ENCODE measurements around the gene AK8. TPM values are rescaled to one million over a fixed set of nuclear protein-coding genes. Genes with fewer than 3 reads are reported as not detected.
A peak's percentile ranks its signal among the peaks of the same experiment; 100 is the strongest.

The AK8 gene
- total and polyA plus RNA-seq, 2 of the 4 experiments (the other 2 are of a cell fraction) = under 0.01 to 0.09 TPM

- ChIA-PET POLR2A (ENCODE audit: unreplicated experiment) (interaction anchor here (0.6 kb wide), 1 partner anchor 977 kb away, joined by 4 read pairs; no protein-coding TSS in a partner anchor), CTCF (interaction anchor here (0.6 to 0.8 kb wide), 4 partner anchors 21 to 86 kb away, joined by 3 read pairs; no protein-coding TSS in a partner anchor)
- no peaks in the 10 kb centered on the region for H3K36me3 ChIP-seq (ENCODE audit: control insufficient read depth, insufficient read depth, low read length)
- no peaks in the 10 kb centered on the region for H3K27me3 ChIP-seq (ENCODE audit: control insufficient read depth, insufficient read depth, low read length)
- no peak overlapping the region for H2BK120ac ChIP-seq (ENCODE audit: low read depth, low read length)
- H4K5ac ChIP-seq (ENCODE audit: low read depth, low read length) = no peak overlapping the region
- in situ Hi-C loops (cut with MboI; ENCODE audit: low sequenced_read_pairs) = no loop called here
- H3K9me3 ChIP-seq (ENCODE audit: control insufficient read depth, insufficient read depth, low read length) = peaks cover 4% of the 10 kb centered on the region
- no peak overlapping the region for H2AFZ ChIP-seq (replicated peaks; ENCODE audit: low read length, poor library complexity)
- no TSS peak for BruUV-seq (replicated peaks)
- no peak overlapping the region for H2AK5ac ChIP-seq (ENCODE audit: low read depth, low read length)
- DNase-seq (peak; percentile 44), ATAC-seq (ENCODE audit: low read depth) (peak; percentile 71)
- no CpG with 5 or more reads among the region's 1 CpG for WGBS, 2 experiments (ENCODE audit: extremely low coverage in 2 of 2, insufficient read length in 1 of 2)
- no peak overlapping the region for H3K18ac ChIP-seq (ENCODE audit: low read depth, low read length)
- no peak overlapping the region for H3K27ac ChIP-seq (ENCODE audit: insufficient read depth, low read length)
- H4K91ac ChIP-seq (ENCODE audit: insufficient read depth, low read depth, low read length) = no peak overlapping the region
- no peak overlapping the region for H2BK20ac ChIP-seq (ENCODE audit: low read depth, low read length)
- no peak overlapping the region for H3K14ac ChIP-seq (replicated peaks; ENCODE audit: low read depth, low read length)
- H3K9me1 ChIP-seq (ENCODE audit: insufficient read depth, low read length) = no peaks in the 10 kb centered on the region
- H3K56ac ChIP-seq (ENCODE audit: extremely low read depth, insufficient read depth, low read length) = no peak overlapping the region
- no peak overlapping the region for H3K9ac ChIP-seq (ENCODE audit: low read depth, low read length)
- H3K4ac ChIP-seq (ENCODE audit: low read depth, low read length) = no peak overlapping the region
- no peak overlapping the region for H3K4me3 ChIP-seq (ENCODE audit: insufficient read depth, low read depth, low read length)
- no peaks in the 10 kb centered on the region for H4K20me1 ChIP-seq (ENCODE audit: insufficient read depth, low read length)
- H3K4me1 ChIP-seq (ENCODE audit: control insufficient read depth, insufficient read depth, low read length) = no peaks in the 10 kb centered on the region
- no peak overlapping the region for H3K23ac ChIP-seq (ENCODE audit: low read depth, low read length)
- H2BK5ac ChIP-seq (ENCODE audit: low read depth, low read length, poor library complexity, severe bottlenecking) = no peak overlapping the region
- H2AK9ac ChIP-seq (replicated peaks; ENCODE audit: low read depth, low read length, poor library complexity) = no peak overlapping the region
- H3K4me2 ChIP-seq (ENCODE audit: low read depth, low read length) = no peak overlapping the region
- no peak overlapping the region for H4K8ac ChIP-seq (ENCODE audit: low read depth in 2 of 2, low read length in 2 of 2)
- no peak overlapping the region for H2BK15ac ChIP-seq (ENCODE audit: low read depth, low read length)
- TF ChIP-seq RFX5 (IDR thresholded peaks at IDR 0.05; ENCODE audit: low read depth, low read length) = no peak
- TF ChIP-seq SMC3 (IDR thresholded peaks at IDR 0.05; ENCODE audit: low read depth, low read length) = no peak
- dilution Hi-C loops (cut with HindIII; ENCODE audit: low sequenced_read_pairs, unreplicated experiment) = no loop called here
- no peaks in the 10 kb centered on the region for H3K79me1 ChIP-seq (ENCODE audit: low read depth in 1 of 2, low read length in 2 of 2)
- intact Hi-C loops (cut with micrococcal nuclease) = no loop called here
Observed at GRCh38 chr9:132699956-132700355, 178.1 kb downstream of the AK8 start.

All from IMR-90 (cell line).